Measurements from ENCODE around the gene KCNJ6. TPM values are rescaled to one million over a fixed set of nuclear protein-coding genes. Genes with fewer than 3 reads are reported as not detected.
A peak's percentile ranks its signal among the peaks of the same experiment; 100 is the strongest.

The KCNJ6 gene
- total and polyA plus RNA-seq, 9 of the 15 experiments (the other 6 are each of a cell fraction or from before 2014, with no cell fraction given) = 0.06 to 0.21 (median 0.13) TPM; not detected in 1

- TF ChIP-seq TBP (optimal IDR thresholded peaks at IDR 0.05; ENCODE audit: low read depth, low read length) (no peak), MEF2A (IDR thresholded peaks at IDR 0.05; ENCODE audit: control insufficient read depth, low read depth, low read length) (no peak), KHSRP (IDR thresholded peaks at IDR 0.05) (no peak), ZNF408 (CRISPR knock-in tag; IDR thresholded peaks at IDR 0.05; ENCODE audit: low read depth) (no peak), TAF7 (tag; IDR thresholded peaks at IDR 0.05) (peak; percentile 90)
Measured at GRCh38 chr21:37566790-37567615, 349.3 kb downstream of the KCNJ6 start (continued).

DNA sequence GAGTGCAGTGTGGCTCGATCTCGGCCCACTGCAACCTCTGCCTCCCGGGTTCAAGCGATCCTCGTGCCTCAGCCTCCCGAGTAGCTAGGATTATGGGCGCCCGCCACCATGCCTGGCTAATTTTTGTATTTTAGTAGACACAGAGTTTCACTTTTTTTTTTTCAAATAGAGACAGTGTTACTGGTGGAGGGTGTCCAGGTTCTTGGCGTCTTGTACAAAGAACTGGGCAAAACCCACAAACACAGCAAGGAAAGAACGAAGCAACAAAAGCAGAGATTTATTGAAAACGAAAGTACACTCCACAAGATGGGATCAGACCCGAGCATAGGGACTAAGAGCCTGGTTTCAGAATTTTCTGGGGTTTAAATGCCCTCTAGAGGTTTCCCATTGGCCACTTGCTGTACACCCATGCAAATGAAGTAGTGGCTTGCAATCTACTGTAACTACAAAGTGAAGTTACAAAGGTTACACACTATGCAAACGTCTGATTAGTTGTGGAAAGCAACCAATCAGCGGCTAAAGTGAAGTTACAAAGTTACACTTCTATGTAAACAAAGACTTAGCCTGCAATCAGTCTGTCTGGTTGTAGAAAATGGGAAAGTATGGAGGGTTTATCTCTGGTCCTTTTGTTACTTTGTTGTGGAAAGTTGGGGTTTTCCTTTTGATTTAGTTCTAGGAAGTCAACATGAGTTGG is 350.6 kb downstream of the KCNJ6 start:
- Histone ChIP-seq H3K9me3 (replicated peaks; ENCODE audit: control insufficient read depth, insufficient read depth, low read depth, low read length) (no peaks in the 10 kb centered on the region), H3K4me2 (ENCODE audit: insufficient read depth, low read length) (peak overlapping the region; percentile 98), H3K79me2 (ENCODE audit: control insufficient read depth, insufficient read depth, low read length) (peaks cover 10% of the 10 kb centered on the region), H3K27me3 (ENCODE audit: control insufficient read depth in 2 of 2, insufficient read depth in 2 of 2, low read length in 2 of 2) (no peaks in the 10 kb centered on the region), H3K9me1 (ENCODE audit: control insufficient read depth, insufficient read depth, low read length) (no peaks in the 10 kb centered on the region), H3K27ac (ENCODE audit: extremely low read depth, low read depth, low read length) (peak overlapping the region; percentile 29), H2AFZ (ENCODE audit: low read depth, low read length) (peak overlapping the region; percentile 98), H3K9ac (ENCODE audit: insufficient read depth in 1 of 2, low read depth in 2 of 2, low read length in 2 of 2) (peak overlapping the region in 1 of 2 experiments; percentile 67; a peak in 2 of 4 replicates), H4K20me1 (replicated peaks; ENCODE audit: control insufficient read depth, insufficient read depth, low read length) (no peaks in the 10 kb centered on the region), H3K4me3 (no peak overlapping the region), H3K36me3 (ENCODE audit: control insufficient read depth, insufficient read depth, low read length) (no peaks in the 10 kb centered on the region), H3K4me1 (replicated peaks in 1 of 2; ENCODE audit: control insufficient read depth in 2 of 2, insufficient read depth in 2 of 2, low read length in 2 of 2) (peaks cover 30 to 53% of the 10 kb centered on the region in 2 experiments)
- WGBS (ENCODE audit: insufficient coverage, low coverage, missing lambda C conversion rate) = 31% methylated on average over 14 of the region's 14 CpGs
- peak; percentile 53 for ATAC-seq
- POLR2A ChIA-PET = interaction anchor here (0.6 to 2.7 kb wide), 4 partner anchors 9 to 600 kb away, joined by 3 to 28 read pairs (median 8); no protein-coding TSS in a partner anchor
- peak in 1 of 4 experiments; percentile 62 for DNase-seq (ENCODE audit: extremely low read depth in 1 of 4, low spot score in 3 of 4)
- TSS peak; percentile 56 for BruUV-seq (replicated peaks)
- intact Hi-C loops (cut with micrococcal nuclease) (loop anchor here (2.0 to 10.0 kb wide), 3 partner anchors 17 to 341 kb away; no protein-coding TSS in a partner anchor), in situ Hi-C loops (cut with MboI) (no loop called here)
- CTCF ChIA-PET (ENCODE audit: low intra/inter-chr PET ratio) = no interaction called here
- FAIRE-seq = peak; percentile 48
- TF ChIP-seq POLR2G (IDR thresholded peaks at IDR 0.05; ENCODE audit: low read depth, low read length) (peak; percentile 52), HES1 (IDR thresholded peaks at IDR 0.05; ENCODE audit: low read depth) (peak; percentile 11; the same call in 1 of the 2 replicates), NRF1 (conservative IDR thresholded peaks at IDR 0.05 in 1 of 2, IDR thresholded peaks at IDR 0.05 in 1 of 2) (peak in 1 of 2 experiments; percentile 14; a peak in 1 of 4 replicates), ZNF644 (tag; IDR thresholded peaks at IDR 0.05; ENCODE audit: low read depth) (0 out of 2 replicates have a peak, but pooled peaks have one; percentile 55), POLR2H (tag; IDR thresholded peaks at IDR 0.05; ENCODE audit: low read depth) (peak; percentile 91), ZNF764 (CRISPR knock-in tag; IDR thresholded peaks at IDR 0.05; ENCODE audit: low read depth) (no peak), ZMIZ1 (IDR thresholded peaks at IDR 0.05; ENCODE audit: low read depth in 2 of 2, low read length in 2 of 2) (0 out of 4 replicates have a peak, but pooled peaks of 1 of the 2 experiments have one; percentile 2), SMARCA5 (IDR thresholded peaks at IDR 0.05) (0 out of 2 replicates have a peak, but pooled peaks have one; percentile 19), ZFPM2 (CRISPR knock-in tag; IDR thresholded peaks at IDR 0.05) (no peak)

Data from K562 (cell line).